Lower lobe of right lung (tissue), 2 donors: ENCODE measurements around the gene CLDN19. TPM values are rescaled to one million over a fixed set of nuclear protein-coding genes. Genes with fewer than 3 reads are reported as not detected.

Source experiments
- ATAC-seq, 2 donors: fragments of 200-7000 bp; cut with Tn5 transposase; one replicate each; pipeline ENCODE4 v1.9.1; 2020 to 2022; ENCODE audit warnings: mild to moderate bottlenecking in 2 of 2, moderate library complexity in 2 of 2
- DNase-seq: peaks from one replicate; pipeline ENCODE4 v3.0.0-alpha.2; 2020
- H3K27ac ChIP-seq: fragments of 200-600 bp; one replicate; pipeline ENCODE4 v1.8.0; 2022
- H3K27me3 ChIP-seq: fragments of 200-600 bp; one replicate; pipeline ENCODE4 v1.8.0; 2022; ENCODE audit warnings: low read depth
- H3K36me3 ChIP-seq: fragments of 200-600 bp; one replicate; pipeline ENCODE4 v1.8.0; 2022; ENCODE audit warnings: mild to moderate bottlenecking
- H3K4me1 ChIP-seq: fragments of 200-600 bp; one replicate; pipeline ENCODE4 v1.8.0; 2022
- H3K4me3 ChIP-seq: fragments of 200-600 bp; one replicate; pipeline ENCODE4 v1.8.0; 2022; ENCODE audit warnings: mild to moderate bottlenecking
- H3K9me3 ChIP-seq: fragments of 200-600 bp; one replicate; pipeline ENCODE4 v1.8.0; 2022
- CTCF ChIP-seq: fragments of 200-600 bp; IDR thresholded peaks from one replicate; pipeline ENCODE4 v1.8.0; 2022; ENCODE audit warnings: antibody characterized with exemption, mild to moderate bottlenecking
- intact Hi-C: fragments of 100-400 bp; cut with DNase I; formaldehyde crosslinking; loops from one replicate; pipeline ENCODE4 v1.11.0; 2022
- total RNA-seq: library from RNA; stranded (reverse); fragmentation: NEBNext Ultra II Directional; extraction: Animal tissue kit (Norgen Biotek cat#: 25700); gene quantifications from one replicate; pipeline ENCODE4 v1.2.1, GENCODE V29; 2021
- donor health status: DM: no; HTN: yes; CAD: no; lungs with severe emphysema.

The CLDN19 gene
- total RNA-seq, 1 donor from 2014 or later, result not detected

GRCh38 chr1:42759114-42759513 is 19.1 kb upstream of the CLDN19 start:
- H3K36me3 ChIP-seq, result peaks cover 78% of the 10 kb centered on the region
- no peak for ATAC-seq
- TF ChIP-seq CTCF, result no peak

GRCh38 chr1:42758641-42759040 is 18.6 kb upstream of the CLDN19 start:
- DNase-seq (no peak), ATAC-seq (no peak)
- Histone ChIP-seq H3K36me3 (peaks cover 83% of the 10 kb centered on the region), H3K27ac (no peak overlapping the region), H3K4me3 (no peak overlapping the region), H3K4me1 (peaks cover 13% of the 10 kb centered on the region), H3K9me3 (no peaks in the 10 kb centered on the region), H3K27me3 (no peaks in the 10 kb centered on the region)
- TF ChIP-seq CTCF, result no peak
- intact Hi-C loops, result no loop called here

More at GRCh38 chr1:42759114-42759513, 19.1 kb upstream of the CLDN19 start:
- Histone ChIP-seq H3K27ac (no peak overlapping the region), H3K9me3 (no peaks in the 10 kb centered on the region), H3K4me3 (no peak overlapping the region), H3K27me3 (no peaks in the 10 kb centered on the region), H3K4me1 (peaks cover 13% of the 10 kb centered on the region)
- intact Hi-C loops, result no loop called here
- no peak for DNase-seq

- Histone ChIP-seq H3K27me3 (no peaks in the 10 kb centered on the region), H3K27ac (no peak overlapping the region), H3K4me3 (no peak overlapping the region), H3K36me3 (peaks cover 91% of the 10 kb centered on the region), H3K9me3 (no peaks in the 10 kb centered on the region), H3K4me1 (peaks cover 13% of the 10 kb centered on the region)
- intact Hi-C loops, result no loop called here
- no peak for DNase-seq
- no peak for TF ChIP-seq CTCF
- ATAC-seq, result no peak
Observed at GRCh38 chr1:42757892-42758275, 17.8 kb upstream of the CLDN19 start.

DNA sequence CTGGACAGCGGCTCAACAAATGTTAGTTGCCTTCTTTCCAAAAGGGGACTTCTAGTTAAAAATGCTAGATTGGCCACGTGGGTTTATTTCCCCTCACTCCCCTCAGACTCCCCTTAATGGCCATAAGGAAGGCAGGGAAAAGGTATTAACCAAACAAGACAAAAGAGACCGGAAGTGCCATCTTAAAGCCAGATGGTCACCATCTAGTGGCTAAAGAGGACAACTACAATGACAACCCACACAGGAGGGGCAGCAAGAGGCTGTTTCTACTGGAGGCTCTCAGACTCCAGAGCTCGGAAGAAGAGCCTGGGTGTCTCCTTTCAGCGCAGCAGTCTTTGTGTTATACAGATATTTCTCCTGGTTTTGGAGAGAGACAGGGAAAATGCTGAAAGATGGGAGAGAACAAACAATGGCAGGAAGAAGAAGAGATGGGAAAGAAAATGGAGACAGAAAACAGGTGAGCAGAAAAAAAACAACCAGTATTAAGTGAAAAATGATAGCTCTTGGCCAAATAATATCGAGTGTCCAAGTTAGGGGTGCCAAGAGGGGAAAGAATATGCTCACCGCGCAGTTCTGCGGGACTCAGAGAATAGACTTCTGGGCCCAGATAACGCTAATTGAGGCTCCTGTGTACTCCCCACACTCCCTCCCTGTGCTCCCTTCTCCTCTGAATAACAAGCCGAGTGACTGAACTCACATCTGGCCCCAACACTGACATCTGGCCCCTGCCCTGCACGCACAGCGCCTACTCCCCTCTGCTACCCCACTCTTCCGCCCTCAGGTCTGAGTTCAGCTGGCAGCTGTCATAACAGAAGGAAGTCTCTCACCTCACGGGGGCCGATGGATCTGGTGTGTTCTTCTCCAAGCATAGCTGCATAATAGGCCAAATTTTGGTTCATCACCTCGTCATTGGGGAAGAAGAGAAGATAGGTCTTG is 17.2 kb upstream of the CLDN19 start:
- ATAC-seq, result peak; percentile 56 to 76

GRCh38 chr1:42753070-42753469 is 13.0 kb upstream of the CLDN19 start:
- no peak overlapping the region for H3K4me3 ChIP-seq
- no peak overlapping the region for H3K27ac ChIP-seq
- no peaks in the 10 kb centered on the region for H3K9me3 ChIP-seq
- ATAC-seq (no peak), DNase-seq (no peak)
- intact Hi-C loops, result no loop called here
- no peak for TF ChIP-seq CTCF
- peaks cover 87% of the 10 kb centered on the region for H3K36me3 ChIP-seq
- H3K27me3 ChIP-seq, result no peaks in the 10 kb centered on the region
- H3K4me1 ChIP-seq, result no peaks in the 10 kb centered on the region

More for the DNA sequence above, 17.2 kb upstream of the CLDN19 start:
- Histone ChIP-seq H3K4me1 (peaks cover 7% of the 10 kb centered on the region), H3K36me3 (peaks cover 94% of the 10 kb centered on the region), H3K9me3 (no peaks in the 10 kb centered on the region), H3K27ac (no peak overlapping the region), H3K4me3 (no peak overlapping the region), H3K27me3 (no peaks in the 10 kb centered on the region)
- peak; percentile 62 for TF ChIP-seq CTCF
- no peak for DNase-seq
- intact Hi-C loops, result no loop called here
